Measurements from ENCODE around the gene C1orf21. TPM values are rescaled to one million over a fixed set of nuclear protein-coding genes. Genes with fewer than 3 reads are reported as not detected.

The C1orf21 gene
- polyA plus RNA-seq, 1 donor (not counting 4 experiments of a cell fraction or from before 2014, with no cell fraction given): 44.3 TPM

GRCh38 chr1:184531296-184531695, 144.5 kb downstream of the C1orf21 start:
- peaks cover 5% of the 10 kb centered on the region for H3K4me1 ChIP-seq (ENCODE audit: control insufficient read depth, extremely low read depth, insufficient read depth, low read length)
- H3K27me3 ChIP-seq (ENCODE audit: control insufficient read depth, extremely low read depth, insufficient read depth, low read length): no peaks in the 10 kb centered on the region
- H3K4me2 ChIP-seq (ENCODE audit: control insufficient read depth, extremely low read depth, insufficient read depth, low read depth, low read length): no peak overlapping the region
- DNase-seq (ENCODE audit: low read depth, low spot score): no peak
- H3K9me3 ChIP-seq (ENCODE audit: control insufficient read depth, low read depth, low read length): no peaks in the 10 kb centered on the region
- no peak overlapping the region for H3K9ac ChIP-seq (ENCODE audit: control insufficient read depth, extremely low read depth, insufficient read depth, low read length)
- dilution Hi-C loops (cut with MboI; ENCODE audit: extremely low pct_ligation_motif_present, low sequenced_read_pairs): no loop called here
- FAIRE-seq: no peak
- no peak overlapping the region for H2AFZ ChIP-seq (ENCODE audit: control insufficient read depth, low read length)
- H3K9me1 ChIP-seq (ENCODE audit: control insufficient read depth, extremely low read depth, insufficient read depth, low read length): no peaks in the 10 kb centered on the region
- no peaks in the 10 kb centered on the region for H4K20me1 ChIP-seq (ENCODE audit: control insufficient read depth, extremely low read depth, insufficient read depth, low read length)
- no peak for TF ChIP-seq CTCF (optimal IDR thresholded peaks at IDR 0.05 in 1 of 3, IDR thresholded peaks at IDR 0.05 in 1 of 3, conservative IDR thresholded peaks at IDR 0.05 in 1 of 3; ENCODE audit: extremely low read depth in 1 of 3, insufficient read depth in 2 of 3, low read length in 3 of 3)
- no peak for TF ChIP-seq EZH2 (IDR thresholded peaks at IDR 0.05; ENCODE audit: low read length)
- no peak overlapping the region for H3K4me3 ChIP-seq (ENCODE audit: control insufficient read depth in 2 of 3, extremely low read depth in 1 of 3, insufficient read depth in 2 of 3, low read depth in 1 of 3, low read length in 3 of 3)
- H3K36me3 ChIP-seq (ENCODE audit: control insufficient read depth in 2 of 2, extremely low read depth in 1 of 2, insufficient read depth in 2 of 2, low read length in 2 of 2): peaks cover 1 to 4% of the 10 kb centered on the region in 2 experiments
- H3K79me2 ChIP-seq (ENCODE audit: control insufficient read depth, insufficient read depth, low read length): no peaks in the 10 kb centered on the region
- no peak overlapping the region for H3K27ac ChIP-seq (ENCODE audit: control insufficient read depth, insufficient read depth, low read length)

GRCh38 chr1:184532199-184532598, 145.4 kb downstream of the C1orf21 start:
- TF ChIP-seq EZH2 (IDR thresholded peaks at IDR 0.05; ENCODE audit: low read length) (no peak), CTCF (optimal IDR thresholded peaks at IDR 0.05 in 1 of 3, IDR thresholded peaks at IDR 0.05 in 1 of 3, conservative IDR thresholded peaks at IDR 0.05 in 1 of 3; ENCODE audit: extremely low read depth in 1 of 3, insufficient read depth in 2 of 3, low read length in 3 of 3) (no peak)
- Histone ChIP-seq H2AFZ (ENCODE audit: control insufficient read depth, low read length) (no peak overlapping the region), H3K9ac (ENCODE audit: control insufficient read depth, extremely low read depth, insufficient read depth, low read length) (no peak overlapping the region)

More at GRCh38 chr1:184532199-184532598, 145.4 kb downstream of the C1orf21 start:
- H3K27me3 ChIP-seq (ENCODE audit: control insufficient read depth, extremely low read depth, insufficient read depth, low read length): no peaks in the 10 kb centered on the region
- H3K4me3 ChIP-seq (ENCODE audit: control insufficient read depth in 2 of 3, extremely low read depth in 1 of 3, insufficient read depth in 2 of 3, low read depth in 1 of 3, low read length in 3 of 3): no peak overlapping the region
- H3K27ac ChIP-seq (ENCODE audit: control insufficient read depth, insufficient read depth, low read length): no peak overlapping the region
- DNase-seq (ENCODE audit: low read depth, low spot score): no peak
- no peaks in the 10 kb centered on the region for H3K9me1 ChIP-seq (ENCODE audit: control insufficient read depth, extremely low read depth, insufficient read depth, low read length)
- peak; percentile 5 for FAIRE-seq
- H3K4me1 ChIP-seq (ENCODE audit: control insufficient read depth, extremely low read depth, insufficient read depth, low read length): peaks cover 5% of the 10 kb centered on the region
- H3K79me2 ChIP-seq (ENCODE audit: control insufficient read depth, insufficient read depth, low read length): no peaks in the 10 kb centered on the region
- dilution Hi-C loops (cut with MboI; ENCODE audit: extremely low pct_ligation_motif_present, low sequenced_read_pairs): no loop called here
- no peaks in the 10 kb centered on the region for H4K20me1 ChIP-seq (ENCODE audit: control insufficient read depth, extremely low read depth, insufficient read depth, low read length)
- no peak overlapping the region for H3K4me2 ChIP-seq (ENCODE audit: control insufficient read depth, extremely low read depth, insufficient read depth, low read depth, low read length)
- peaks cover 2 to 4% of the 10 kb centered on the region in 2 experiments for H3K36me3 ChIP-seq (ENCODE audit: control insufficient read depth in 2 of 2, extremely low read depth in 1 of 2, insufficient read depth in 2 of 2, low read length in 2 of 2)
- no peaks in the 10 kb centered on the region for H3K9me3 ChIP-seq (ENCODE audit: control insufficient read depth, low read depth, low read length)
